GM12873 (cell line): ENCODE data around the gene EIF4G3.

Source experiments
- CTCF ChIP-seq: IDR thresholded peaks from 2 replicates; pipeline ENCODE4 v1.5.1; 2012; ENCODE audit warnings: low read depth, mild to moderate bottlenecking, moderate library complexity, low read length, control low read depth; ENCODE audit not compliant: insufficient read depth; ENCODE audit errors: missing control alignments

The EIF4G3 gene

GRCh38 chr1:20882837-20883236 lies 293.9 kb downstream of the EIF4G3 start:
- no peak for TF ChIP-seq CTCF

- no peak for TF ChIP-seq CTCF
Observed at GRCh38 chr1:20878799-20879198, 297.9 kb downstream of the EIF4G3 start.

- TF ChIP-seq CTCF: no peak
Observed at GRCh38 chr1:20875198-20875973, 301.3 kb downstream of the EIF4G3 start.

- TF ChIP-seq CTCF: no peak
Observed at GRCh38 chr1:20873311-20873710, 303.4 kb downstream of the EIF4G3 start.

- no peak for TF ChIP-seq CTCF
Observed at GRCh38 chr1:20871419-20871818, 305.3 kb downstream of the EIF4G3 start.

GRCh38 chr1:20870718-20871117 lies 306.0 kb downstream of the EIF4G3 start:
- TF ChIP-seq CTCF: no peak

GRCh38 chr1:20868263-20868662 lies 308.4 kb downstream of the EIF4G3 start:
- TF ChIP-seq CTCF: no peak
